PFSK-1 (cell line): ENCODE results near the gene MSMP.

Experiments
- FOXP2 ChIP-seq: optimal IDR thresholded peaks from 2 replicates; pipeline ENCODE3; 2011; ENCODE audit warnings: borderline replicate concordance, control low read depth, inconsistent platforms; ENCODE audit not compliant: insufficient read depth; ENCODE audit errors: extremely low read length, extremely low read depth
- POLR2AphosphoS5 ChIP-seq: IDR thresholded peaks from 2 replicates; pipeline ENCODE4 v1.6.1; 2012; ENCODE audit warnings: low read depth, mild to moderate bottlenecking, control low read depth, low read length, moderate library complexity
- SIN3A ChIP-seq: IDR thresholded peaks from 2 replicates; pipeline ENCODE4 v1.6.1; 2012; ENCODE audit warnings: mild to moderate bottlenecking, low read length, moderate library complexity, borderline replicate concordance; ENCODE audit not compliant: insufficient read depth
- TAF1 ChIP-seq: IDR thresholded peaks from 2 replicates; pipeline ENCODE4 v1.6.1; 2012; ENCODE audit warnings: low read length, control low read depth, borderline replicate concordance; ENCODE audit not compliant: insufficient read depth
- TF ChIP-seq, protein P1 (sequence below), 2 experiments: IDR thresholded peaks; 2 replicates each; pipeline versions ENCODE4 v1.6.1 to v1.8.0; 2011 to 2012; ENCODE audit warnings: low read depth in 2 of 2, low read length in 2 of 2, control low read depth in 1 of 2, inconsistent platforms in 1 of 2, mild to moderate bottlenecking in 1 of 2, moderate library complexity in 1 of 2; ENCODE audit not compliant: insufficient read depth in 1 of 2

DNA sequence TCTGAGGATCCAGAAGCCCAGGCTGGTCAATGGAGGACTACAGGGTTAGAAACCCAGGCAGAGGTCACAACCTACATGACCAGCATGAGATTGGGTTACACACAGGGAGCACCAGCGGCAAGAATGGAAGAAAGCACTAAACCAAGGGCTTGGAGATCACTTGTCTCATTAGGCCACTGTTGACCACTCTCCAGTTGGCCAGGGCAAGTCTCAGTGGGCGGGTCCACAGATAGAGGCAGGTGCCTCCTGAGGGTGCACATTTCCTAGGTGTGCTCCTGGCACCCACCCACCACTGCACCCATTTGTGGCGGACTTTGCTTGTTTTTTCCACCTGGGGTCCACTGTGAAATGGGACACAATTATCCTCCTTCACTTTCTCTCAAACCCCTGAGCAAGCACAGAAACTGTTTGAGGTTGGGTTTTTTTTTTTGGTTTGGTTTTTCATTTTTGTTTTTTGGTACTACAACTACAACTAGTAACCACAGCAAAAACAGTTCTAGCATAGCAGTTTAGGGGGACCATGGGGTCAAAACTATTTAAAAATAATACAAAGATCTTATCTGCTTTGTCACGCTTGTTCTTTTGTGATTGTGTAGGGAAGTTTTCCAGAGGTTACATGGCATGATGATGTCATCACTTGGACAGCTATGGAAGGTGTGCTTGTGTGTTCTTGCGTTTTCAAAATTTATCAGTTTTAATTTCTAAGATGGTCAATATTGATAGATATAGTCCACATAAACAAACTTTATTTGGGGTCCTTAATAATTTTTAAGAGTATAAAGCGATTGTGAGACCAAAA lies 43.4 kb upstream of the MSMP start:
- TF ChIP-seq POLR2AphosphoS5 (no peak), SIN3A (no peak), TAF1 (no peak), FOXP2 (no peak)
- TF ChIP-seq, protein P1, sequence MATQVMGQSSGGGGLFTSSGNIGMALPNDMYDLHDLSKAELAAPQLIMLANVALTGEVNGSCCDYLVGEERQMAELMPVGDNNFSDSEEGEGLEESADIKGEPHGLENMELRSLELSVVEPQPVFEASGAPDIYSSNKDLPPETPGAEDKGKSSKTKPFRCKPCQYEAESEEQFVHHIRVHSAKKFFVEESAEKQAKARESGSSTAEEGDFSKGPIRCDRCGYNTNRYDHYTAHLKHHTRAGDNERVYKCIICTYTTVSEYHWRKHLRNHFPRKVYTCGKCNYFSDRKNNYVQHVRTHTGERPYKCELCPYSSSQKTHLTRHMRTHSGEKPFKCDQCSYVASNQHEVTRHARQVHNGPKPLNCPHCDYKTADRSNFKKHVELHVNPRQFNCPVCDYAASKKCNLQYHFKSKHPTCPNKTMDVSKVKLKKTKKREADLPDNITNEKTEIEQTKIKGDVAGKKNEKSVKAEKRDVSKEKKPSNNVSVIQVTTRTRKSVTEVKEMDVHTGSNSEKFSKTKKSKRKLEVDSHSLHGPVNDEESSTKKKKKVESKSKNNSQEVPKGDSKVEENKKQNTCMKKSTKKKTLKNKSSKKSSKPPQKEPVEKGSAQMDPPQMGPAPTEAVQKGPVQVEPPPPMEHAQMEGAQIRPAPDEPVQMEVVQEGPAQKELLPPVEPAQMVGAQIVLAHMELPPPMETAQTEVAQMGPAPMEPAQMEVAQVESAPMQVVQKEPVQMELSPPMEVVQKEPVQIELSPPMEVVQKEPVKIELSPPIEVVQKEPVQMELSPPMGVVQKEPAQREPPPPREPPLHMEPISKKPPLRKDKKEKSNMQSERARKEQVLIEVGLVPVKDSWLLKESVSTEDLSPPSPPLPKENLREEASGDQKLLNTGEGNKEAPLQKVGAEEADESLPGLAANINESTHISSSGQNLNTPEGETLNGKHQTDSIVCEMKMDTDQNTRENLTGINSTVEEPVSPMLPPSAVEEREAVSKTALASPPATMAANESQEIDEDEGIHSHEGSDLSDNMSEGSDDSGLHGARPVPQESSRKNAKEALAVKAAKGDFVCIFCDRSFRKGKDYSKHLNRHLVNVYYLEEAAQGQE (IDR thresholded peaks at IDR 0.05; ENCODE audit: insufficient read depth in 1 of 2, low read depth in 2 of 2, low read length in 2 of 2) = no peak
